ENCODE data around the gene NWD2.
"Not testable (repeated sequence)": the region's sequence is repeated elsewhere in the genome, so short reads cannot be mapped to it uniquely, and the experiment has no call there.

NWD2 gene

DNA sequence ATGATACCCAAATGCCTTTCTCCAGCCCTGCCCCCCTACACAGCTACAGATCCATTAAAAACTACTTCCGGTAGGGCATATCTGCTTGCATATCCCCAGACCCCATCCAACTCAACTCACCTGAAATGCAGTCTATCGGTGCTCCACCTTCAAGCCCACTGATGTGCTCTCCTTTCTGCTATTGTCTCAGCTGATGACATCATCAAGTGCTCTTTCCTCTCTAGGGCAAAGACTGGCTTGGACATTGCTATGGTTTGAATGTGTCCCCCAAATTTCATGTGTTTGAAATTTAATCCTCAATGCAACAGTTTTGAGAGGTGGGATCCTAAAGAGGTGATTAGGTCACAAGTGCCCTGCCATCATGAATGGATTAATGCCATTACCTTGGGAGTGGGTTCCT lies 229.3 kb downstream of the NWD2 start:
- no peak for DNase-seq

DNA sequence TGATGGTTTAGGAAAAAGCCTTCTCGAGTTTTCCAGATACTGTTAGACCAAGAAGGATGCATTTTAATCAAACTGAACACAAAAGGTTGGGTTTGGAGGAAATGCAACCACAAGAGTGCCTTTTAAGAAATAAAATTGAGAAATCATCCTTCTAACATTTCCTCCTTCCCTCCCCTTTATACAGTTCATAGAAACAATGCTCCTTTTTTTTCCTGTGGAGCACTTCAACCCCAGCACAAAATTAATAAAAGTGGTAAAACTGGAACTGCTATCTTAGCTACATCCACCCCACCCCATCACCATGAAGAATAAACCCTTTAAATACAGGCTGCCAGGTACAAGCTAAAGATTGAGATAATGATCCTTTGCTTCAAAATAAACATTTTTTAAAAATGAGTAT lies 230.5 kb downstream of the NWD2 start:
- DNase-seq = no peak

DNA sequence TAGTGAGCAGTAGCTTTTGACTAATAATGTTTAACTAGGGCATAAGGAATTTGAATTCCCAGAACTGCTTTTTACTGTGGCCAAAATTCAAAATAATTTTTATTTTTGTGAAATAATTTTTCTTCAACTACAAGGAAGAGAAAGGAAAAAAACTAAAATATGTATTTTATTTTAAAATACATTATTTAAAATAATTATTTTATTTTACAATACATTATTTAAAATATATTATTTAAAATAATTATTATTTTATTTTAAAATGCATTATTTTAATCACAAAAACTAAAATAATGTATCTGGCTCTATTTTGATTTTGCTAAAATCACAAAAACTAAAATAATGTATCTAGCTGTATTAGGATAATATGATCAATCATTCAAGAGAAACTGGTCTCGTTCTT lies 231.2 kb downstream of the NWD2 start:
- no peak for DNase-seq

DNA sequence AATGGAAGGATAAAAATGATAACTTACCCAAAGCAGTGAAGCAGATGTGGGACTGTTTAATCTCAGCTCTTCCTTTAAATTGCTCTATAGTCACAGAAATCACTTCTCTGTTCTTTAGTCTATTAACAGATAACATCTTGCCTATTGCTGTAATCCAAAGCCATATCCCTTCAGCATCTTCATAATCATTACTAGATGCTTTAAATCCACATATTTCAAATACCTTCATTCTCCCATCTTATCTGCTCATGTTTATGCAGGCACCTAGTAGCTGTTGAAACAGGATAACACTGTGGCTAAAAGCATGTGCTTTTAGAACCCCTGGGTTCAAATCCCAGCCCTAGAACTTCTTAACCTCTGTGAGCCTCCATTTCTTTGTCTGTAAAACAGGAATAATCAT lies 231.7 kb downstream of the NWD2 start:
- DNase-seq = no peak

DNA sequence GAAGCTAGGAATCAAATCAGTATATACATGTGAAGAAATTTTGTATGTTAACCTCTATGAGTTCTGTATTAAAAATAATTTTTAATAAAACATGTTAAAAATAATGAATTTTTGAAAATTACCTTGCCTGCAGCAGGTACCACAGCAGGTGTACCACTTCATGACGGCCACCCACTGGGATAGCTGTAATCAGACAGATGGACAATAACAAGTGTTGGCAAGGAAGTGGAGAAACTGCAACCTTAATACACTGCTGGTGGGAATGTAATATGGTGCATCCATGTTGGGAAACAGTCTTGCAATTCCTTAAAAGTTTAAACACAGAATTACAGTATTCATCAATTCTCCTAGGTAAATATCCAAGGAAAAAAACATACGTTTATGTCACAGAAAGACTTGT lies 232.1 kb downstream of the NWD2 start:
- no peak for DNase-seq

DNA sequence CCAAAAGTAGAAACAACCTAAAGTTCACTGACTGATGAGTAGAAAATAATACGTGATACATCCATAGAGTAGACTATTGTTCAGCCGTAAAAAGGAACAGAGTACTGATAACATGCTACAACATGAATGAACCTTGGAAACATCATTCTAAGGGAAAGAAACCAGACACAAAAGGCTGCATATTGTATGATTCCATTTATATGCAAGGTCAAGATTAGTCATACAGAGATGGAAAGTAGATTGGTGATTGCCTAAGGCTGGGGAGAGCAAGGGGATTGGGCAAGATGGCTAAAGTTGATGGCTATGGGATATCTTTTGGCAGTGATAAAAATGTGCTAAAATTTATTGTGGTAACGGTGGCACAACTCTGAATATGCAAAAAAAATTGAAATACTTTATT lies 232.6 kb downstream of the NWD2 start:
- DNase-seq = no peak

DNA sequence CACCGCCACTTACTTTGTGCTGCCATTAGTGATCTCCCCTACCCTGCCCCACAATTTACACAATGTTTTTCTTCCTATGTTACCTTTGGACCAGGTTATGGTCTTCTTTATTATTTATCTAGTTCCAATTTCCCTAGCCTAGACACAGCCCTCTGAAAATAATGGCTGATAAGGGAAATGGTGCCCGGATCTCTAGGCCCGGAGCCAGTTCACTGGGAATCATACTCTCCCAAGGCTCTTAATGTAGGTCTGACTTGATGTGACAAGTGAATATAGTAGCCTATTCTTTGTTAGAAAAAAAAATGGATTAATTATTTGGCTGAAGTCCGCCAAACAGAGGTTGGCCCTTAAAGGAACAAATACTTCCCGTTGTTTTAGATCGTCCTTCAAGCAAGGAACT lies 233.6 kb downstream of the NWD2 start:
- no peak for DNase-seq

DNA sequence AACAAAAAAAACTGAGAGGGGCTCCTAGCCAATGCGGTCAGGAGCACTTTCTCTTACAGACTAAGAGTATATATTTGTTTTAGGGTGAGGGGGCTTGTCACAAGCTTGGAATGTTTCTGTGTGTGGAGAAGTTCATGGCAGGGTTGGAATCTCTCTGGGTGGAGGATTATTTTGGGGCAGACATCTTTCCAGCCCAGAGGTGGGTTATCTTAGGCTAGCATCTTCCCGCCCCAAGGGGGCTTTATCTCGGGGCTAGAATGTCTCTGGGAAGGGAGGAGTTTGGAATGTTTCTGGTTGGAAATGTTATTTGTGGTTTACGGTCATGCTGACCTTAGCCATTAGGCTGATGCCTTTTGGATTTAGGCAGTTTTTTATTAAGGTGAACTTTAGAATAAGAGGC lies 236.0 kb downstream of the NWD2 start:
- DNase-seq = no peak

DNA sequence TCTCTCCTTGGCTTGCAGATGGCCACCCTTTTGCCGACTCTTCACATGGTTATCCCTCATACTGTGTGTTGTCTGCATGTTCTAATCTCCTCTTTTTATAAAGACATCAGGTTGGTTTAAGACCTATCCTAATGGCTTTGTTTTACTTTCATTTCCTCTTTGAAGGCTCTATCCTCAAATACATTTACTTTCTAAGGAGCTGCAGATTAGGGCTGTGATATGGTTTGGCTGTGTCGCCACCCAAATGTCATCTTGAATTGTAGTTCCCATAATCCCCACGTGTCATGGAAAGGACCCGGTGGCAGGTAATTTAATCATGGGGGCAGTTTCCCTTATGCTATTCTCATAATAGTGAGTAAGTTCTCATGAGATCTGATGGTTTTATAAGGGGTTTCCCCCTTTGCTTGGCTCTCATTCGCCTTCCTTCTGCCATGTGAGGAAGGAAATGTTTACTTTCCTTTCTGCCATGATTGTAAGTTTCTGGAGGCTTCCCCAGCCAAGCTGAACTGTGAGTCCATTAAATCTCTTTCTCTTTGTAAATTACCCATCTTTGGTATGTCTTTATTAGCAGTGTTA lies 237.1 kb downstream of the NWD2 start:
- no peak for DNase-seq

DNA sequence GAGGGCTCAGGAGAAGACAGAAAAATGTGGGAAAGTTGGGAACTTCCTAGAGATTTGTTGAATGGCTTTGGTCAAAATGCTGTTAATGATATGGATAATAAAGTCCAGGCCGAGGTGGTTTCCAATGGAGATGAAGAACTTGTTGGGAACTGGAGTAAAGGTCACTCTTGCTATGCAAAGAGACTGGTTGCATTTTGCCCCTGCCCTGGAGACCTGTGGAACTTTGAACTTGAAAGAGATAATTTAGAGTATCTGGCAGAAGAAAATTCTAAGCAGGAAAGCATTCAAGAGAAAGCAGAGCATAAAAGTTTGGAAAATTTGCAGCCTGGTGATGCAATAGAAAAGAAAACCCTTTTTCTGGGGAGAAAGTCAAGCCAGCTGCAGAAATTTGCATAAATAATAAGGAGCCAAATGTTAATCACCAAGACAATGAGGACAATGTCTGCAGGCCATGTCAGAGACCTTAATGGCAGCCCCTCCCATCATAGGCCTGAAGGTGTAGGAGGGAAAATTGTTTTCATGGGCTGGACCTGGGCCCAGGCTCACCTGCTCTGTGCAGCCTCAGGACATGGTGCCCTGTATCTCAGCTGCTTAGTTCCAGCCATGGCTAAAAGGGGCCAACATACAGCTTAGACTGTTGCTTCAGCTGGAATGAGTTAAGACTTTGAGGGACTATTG lies 237.8 kb downstream of the NWD2 start:
- DNase-seq = no peak

DNA sequence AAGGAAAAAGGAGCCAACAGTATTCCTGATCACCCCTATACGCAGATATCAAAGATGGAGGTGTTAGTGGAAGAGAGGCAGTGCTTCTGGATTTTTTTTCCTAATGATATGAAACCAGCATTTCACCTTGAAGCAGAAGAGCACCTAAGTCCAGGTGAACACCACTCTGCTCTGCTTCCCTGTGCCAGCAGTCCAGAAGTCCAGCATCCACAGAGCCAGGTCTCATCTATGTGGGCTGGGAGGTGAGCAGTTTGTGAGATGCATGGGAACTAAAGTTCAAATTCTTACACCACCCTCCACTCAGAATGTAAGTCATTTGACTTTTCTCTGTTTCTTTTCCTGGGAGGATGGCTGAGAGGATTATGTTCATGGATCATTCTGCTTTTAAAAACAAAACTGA lies 239.1 kb downstream of the NWD2 start:
- DNase-seq = no peak

DNA sequence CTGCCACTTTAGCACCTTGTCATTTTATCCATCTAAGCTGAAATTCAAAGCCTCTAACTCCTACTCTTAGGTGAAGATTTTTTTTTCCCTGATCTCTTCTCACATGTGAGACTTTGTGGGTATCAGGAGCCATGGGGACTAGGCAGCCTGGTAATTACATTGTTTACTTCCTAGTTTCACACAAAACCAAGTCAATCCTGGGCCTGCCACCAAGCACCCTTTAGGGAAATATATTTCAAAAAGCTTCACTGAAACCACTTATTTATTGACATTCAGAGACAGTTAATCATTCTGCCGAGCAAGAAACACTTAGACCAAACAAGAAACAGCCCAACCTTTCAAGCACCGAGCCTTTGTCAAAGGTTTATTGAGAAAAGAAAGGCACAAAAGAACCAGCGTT lies 241.6 kb downstream of the NWD2 start:
- no peak for DNase-seq

DNA sequence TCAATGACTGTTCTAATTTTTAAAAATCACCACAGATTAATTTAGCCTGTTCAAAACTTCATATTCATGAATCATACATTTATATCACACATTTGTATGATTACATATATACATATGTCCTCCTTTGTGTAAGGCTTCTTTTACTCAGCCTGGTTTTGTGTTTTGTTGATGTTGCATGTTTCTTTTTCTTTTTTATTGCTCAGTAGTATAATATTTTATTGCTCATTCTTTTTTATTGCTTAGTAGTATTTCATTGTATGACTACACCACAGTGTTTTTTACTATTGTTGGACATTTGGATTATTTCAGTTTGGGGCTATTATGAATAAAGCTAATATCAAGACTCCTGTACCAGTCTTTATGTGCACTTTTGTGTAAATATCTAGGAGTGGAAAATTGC lies 243.1 kb downstream of the NWD2 start:
- DNase-seq = no peak

DNA sequence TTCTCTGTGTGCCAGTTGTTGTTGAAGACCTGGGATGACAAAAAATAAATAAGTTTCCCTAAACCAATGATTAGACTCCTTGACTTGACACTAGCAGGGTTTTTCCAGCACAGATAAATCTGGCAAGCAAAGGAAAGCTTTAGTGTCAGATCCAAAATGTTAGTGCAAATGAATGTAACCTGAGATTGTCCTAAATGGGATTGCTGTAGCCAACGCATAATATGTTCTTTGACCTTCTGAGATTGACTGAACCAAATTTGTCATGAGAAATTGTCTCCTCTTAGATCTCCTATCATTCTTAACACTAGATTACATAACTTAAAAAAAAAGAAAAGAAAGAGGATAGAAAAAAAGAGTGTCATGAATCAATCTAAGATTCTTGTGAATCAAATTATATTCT lies 245.2 kb downstream of the NWD2 start:
- DNase-seq = no peak

DNA sequence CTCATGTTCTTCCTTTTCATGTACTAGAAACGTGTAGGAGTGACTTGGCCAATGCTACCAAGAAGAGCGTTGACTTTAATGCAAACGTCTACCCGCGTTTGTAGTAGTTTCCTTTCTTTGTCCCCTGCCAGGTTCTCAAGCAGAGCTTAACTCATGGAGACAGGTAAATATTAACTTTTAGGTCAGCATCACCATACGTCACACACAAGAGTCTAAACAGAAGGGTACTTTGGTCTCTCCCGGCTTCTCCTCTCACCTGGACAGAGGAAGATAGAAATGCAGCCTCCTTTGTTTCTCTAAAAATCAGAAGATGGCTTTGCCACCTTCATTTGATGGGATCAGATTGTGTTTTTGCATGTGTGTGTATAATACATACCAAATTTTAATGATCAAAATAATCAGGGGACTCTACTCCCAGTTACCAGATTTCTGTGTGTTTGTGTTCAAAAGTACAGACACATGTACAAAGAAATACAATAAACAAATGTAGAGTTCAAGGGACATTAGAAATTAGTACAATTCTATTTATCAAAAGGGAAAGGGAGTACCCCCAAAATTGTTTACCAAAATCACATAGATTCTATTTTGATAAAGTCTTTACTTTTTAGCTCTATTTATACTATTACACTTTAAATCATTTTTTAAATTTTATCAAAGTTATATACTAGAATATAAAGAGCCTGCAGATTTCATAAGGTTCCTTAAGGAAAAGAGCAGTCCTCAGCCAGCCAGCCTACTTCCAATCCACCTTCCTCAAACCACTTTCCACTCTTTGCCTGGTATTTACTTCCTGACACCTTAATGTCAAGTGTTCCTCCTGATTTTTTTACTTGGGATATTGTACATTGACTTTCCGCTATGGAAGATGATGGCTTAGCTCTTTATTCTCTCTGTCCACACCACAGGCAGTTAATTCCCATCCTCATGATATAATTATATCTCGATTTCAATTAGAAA lies 246.1 kb downstream of the NWD2 start:
- no peak for DNase-seq

DNA sequence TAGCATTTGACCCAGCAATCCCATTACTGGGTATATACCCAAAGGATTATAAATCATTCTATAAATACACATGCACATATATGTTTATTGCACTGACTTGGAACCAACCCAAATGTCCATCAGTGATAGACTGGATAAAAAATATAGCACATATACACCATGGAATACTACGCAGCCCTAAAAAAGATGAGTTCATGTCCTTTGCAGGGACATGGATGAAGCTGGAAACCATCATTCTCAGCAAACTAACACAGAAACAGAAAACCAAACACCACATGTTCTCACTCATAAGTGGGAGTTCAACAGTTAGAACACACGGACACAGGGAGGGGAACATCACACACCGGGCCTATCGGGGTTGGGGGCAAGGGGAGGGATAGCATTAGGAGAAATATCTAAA lies 250.8 kb downstream of the NWD2 start:
- DNase-seq = not testable (repeated sequence)
